Activated naive CD4-positive, alpha-beta T cell treated with Interleukin-2 at 50 U/mL for 16 hours (primary cell): ENCODE measurements around the gene MRPS27.

Experiments used
- DNase-seq: peaks from one replicate; pipeline ENCODE4 v3.0.0-alpha.2; 2020

The MRPS27 gene

GRCh38 chr5:72286798-72287197 lies 33.2 kb downstream of the MRPS27 start:
- no peak for DNase-seq

DNA sequence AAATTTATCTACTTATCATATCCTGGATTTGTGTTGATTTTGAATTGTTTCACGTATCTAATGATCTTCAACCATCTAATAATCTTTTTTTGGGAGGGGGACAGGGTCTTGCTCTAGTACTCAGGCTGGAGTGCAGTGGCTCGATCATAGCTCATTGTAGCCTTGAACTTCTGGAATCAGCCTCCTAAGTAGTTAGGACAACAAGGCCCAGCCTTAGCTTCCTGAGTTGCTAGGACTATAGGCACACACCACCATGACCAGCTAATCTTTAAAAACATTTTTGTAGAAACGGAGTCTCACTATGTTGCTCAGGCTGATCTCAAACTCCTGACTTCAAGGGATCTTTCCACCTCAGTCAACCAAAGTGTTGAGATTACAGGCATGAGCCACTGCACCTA lies 34.6 kb downstream of the MRPS27 start:
- no peak for DNase-seq

- no peak for DNase-seq
Observed at GRCh38 chr5:72284559-72285423, 35.2 kb downstream of the MRPS27 start.

- DNase-seq: no peak
Observed at GRCh38 chr5:72283358-72283757, 36.7 kb downstream of the MRPS27 start.

DNA sequence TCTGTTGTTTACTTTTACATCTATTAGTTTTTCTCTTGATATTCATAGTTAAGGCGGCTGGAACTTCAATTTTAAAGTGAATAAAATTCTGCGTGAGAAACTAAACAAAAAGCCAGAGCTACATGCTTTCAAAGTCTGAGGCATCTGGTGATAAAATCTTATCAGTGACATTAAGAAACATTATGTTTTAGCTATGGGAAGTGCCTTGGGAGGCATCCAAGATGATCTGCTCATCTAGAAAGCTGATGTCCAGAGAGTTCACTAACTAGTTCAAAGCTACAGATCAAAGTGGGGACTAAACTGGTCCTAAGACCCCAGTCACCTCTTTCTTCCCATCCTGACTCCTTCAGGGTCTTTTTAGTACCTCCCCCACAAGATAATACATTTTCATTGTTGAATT lies 37.2 kb downstream of the MRPS27 start:
- DNase-seq: no peak

DNA sequence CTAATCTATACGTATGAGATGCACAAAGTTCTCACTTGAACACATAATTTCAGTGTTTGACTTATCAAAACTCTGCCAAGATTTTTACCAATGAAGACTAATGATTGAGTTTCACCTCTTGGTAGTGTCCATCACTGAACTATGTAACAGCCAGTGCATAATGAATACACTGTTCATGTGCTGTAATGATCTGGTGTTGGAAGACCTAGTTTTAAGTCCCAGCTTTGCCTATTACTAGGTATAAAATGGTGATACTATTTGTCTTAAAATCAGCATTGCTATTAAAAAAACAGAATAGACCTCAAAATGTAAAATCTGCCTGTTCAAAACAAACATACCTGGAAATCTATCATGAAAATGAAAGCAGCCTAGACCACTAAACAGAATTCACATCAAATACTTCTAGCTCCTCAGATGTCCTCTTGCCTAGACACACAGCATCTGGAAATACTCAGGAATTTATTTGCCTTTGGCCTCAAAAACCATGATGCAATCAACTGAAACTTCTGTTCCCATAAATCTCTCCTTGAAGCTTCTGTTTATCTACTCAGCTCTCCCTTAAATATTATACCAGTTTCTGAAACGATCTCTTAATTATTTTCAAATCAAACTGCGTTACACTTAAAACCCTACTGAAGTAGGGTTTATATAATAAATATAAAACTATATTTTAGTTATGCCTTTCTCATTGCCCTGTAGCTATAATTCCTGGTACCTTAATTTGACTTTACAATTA lies 38.1 kb downstream of the MRPS27 start:
- no peak for DNase-seq

- DNase-seq: no peak
Observed at GRCh38 chr5:72281430-72281763, 38.6 kb downstream of the MRPS27 start.

DNA sequence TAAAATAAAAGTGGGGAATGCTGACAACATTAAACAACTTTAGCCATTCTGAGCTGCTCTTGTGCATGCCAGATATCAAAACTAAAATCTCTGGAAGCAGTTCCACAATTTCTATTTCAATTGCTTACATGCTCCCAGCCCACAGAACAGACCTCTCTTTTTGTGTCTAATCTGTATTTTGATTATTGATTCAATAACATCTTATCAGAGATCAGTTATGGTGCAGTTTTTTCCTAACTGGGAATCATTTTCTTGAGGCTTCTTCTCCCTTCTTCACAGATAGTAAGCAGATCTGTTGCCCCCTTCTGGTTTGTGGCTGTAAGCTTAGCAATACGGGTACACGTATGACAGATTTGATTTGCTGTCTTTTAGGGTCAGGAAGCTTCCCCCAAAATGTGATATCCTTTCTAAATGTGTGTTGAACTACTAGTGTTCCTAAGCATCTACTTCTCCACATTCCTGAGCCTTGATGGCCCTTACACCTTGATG lies 39.4 kb downstream of the MRPS27 start:
- no peak for DNase-seq

GRCh38 chr5:72276219-72276752 lies 43.8 kb downstream of the MRPS27 start:
- DNase-seq: no peak

DNA sequence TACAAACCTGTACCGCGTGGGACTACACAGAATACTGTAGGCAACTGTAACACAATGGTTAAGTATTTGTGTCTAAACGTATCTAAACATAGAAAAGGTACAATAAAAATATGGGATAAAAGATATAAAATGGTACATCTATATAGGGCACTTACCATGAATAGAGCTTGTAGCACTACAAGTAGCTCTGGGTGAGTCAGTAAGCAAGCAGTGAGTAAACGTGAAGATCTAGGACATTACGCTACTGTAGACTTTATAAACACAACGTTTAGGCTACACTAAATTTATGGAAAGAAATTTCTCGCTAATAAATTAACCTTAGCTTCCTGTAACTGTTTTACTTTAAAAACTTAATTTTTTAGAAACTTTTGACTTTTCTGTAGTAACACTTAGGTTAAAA lies 46.5 kb downstream of the MRPS27 start:
- DNase-seq: no peak

- DNase-seq: no peak
Observed at GRCh38 chr5:72272398-72272797, 47.6 kb downstream of the MRPS27 start.

- DNase-seq: no peak
Observed at GRCh38 chr5:72271702-72272101, 48.3 kb downstream of the MRPS27 start.

DNA sequence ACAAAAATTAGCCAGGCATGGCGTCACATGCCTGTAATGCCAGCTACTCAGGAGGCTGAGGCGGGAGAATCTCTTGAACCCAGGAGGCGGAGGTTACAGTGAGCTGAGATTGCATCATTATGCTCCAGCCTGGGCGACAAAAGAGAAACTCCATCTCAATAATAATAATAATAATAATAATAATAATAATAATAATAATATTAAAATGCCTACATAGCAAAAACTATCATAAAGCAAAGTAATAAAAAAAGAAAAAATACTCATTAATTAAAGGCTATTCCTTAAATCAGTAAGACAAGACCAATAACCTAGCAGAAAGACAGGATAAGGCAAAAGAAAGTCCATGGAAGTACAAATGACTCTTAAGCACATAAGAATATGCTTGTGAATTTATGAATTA lies 50.0 kb downstream of the MRPS27 start:
- no peak for DNase-seq

- DNase-seq: no peak
Observed at GRCh38 chr5:72269411-72269780, 50.6 kb downstream of the MRPS27 start.

- peak; percentile 40 for DNase-seq
Observed at GRCh38 chr5:72268753-72269410, 51.2 kb downstream of the MRPS27 start.

GRCh38 chr5:72268260-72268659 lies 51.8 kb downstream of the MRPS27 start:
- DNase-seq: no peak

- no peak for DNase-seq
Observed at GRCh38 chr5:72267685-72268084, 52.4 kb downstream of the MRPS27 start.

DNA sequence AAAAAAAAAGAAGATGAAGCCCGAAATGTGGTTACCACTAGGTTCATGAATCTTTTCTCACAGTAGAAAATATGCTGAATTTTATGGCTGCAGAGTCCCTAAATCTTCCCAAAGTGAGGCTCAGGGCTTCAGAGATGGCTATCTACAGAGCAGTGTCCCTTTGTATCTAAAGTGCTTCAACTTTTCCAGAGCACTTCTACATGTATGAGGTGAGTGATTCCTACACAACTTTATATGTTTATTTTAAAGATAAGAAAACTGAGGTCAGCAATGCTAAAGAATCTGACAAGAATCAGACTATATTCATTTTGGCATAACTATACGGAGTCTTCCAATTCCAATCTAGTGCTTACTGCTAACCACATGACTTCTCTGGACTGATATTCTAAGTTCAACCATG lies 53.2 kb downstream of the MRPS27 start:
- no peak for DNase-seq

- no peak for DNase-seq
Observed at GRCh38 chr5:72265032-72265877, 54.8 kb downstream of the MRPS27 start.

DNA sequence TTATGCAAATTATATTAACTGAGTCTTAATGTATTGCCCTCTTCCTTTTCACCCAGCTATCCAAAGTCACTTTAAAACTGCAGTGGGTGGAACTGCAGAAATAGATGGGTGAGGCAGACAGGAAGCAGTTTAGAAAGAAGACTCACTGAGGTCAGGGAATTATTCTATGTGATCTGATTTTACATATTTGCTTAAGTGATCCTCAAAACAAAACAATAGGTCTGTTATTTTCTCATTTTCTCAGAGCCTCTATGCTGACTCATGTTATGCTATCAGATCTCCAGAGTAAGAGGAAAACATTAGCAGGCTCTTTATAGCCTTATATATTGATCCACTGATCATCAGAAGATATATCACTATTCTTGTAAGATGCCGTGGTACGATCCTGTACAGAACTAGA lies 63.5 kb downstream of the MRPS27 start:
- no peak for DNase-seq

DNA sequence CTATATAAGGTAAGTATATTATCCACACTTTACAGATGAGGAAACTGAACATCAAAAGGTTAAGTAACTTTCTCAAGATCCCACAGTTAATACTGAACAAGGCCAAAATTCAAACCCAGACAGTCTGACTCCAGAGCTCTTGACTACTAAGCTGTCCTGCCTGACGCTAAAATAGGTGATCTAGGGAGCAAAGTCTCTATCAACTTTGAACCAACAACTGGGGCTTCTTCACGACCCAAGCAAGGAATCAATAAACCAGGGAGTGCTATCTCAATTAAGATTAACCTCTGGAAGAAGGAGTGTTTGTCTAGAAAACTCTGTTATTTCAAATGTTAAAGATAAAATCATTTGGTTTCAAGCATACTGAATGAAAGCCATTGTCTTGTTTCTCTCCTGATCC lies 64.4 kb downstream of the MRPS27 start:
- no peak for DNase-seq

GRCh38 chr5:72255237-72255636 lies 64.8 kb downstream of the MRPS27 start:
- DNase-seq: no peak
